DOHH2 (cell line): Measurements from ENCODE around the gene C3.

Source experiments
- H3F3A ChIP-seq: fragments of 200-600 bp; sonication (generic), shearing (Covaris generic); 2 replicates; pipeline ENCODE4 v1.6.0; 2016; ENCODE audit warnings: antibody characterized with exemption, mild to moderate bottlenecking; ENCODE audit not compliant: control insufficient read depth, insufficient read depth
- H3K27ac ChIP-seq: fragments of 200-600 bp; sonication (generic); 2 replicates; pipeline ENCODE4 v1.5.1; 2014; ENCODE audit warnings: low read depth, mild to moderate bottlenecking, low read length, moderate library complexity
- H3K27me3 ChIP-seq: fragments of 200-600 bp; sonication (generic); 2 replicates; pipeline ENCODE4 v1.6.1; 2014; ENCODE audit warnings: mild to moderate bottlenecking, low read length, mixed read lengths; ENCODE audit not compliant: control insufficient read depth
- H3K36me3 ChIP-seq: fragments of 200-600 bp; sonication (generic); 2 replicates; pipeline ENCODE4 v1.6.1; 2014; ENCODE audit warnings: mild to moderate bottlenecking, low read length, moderate library complexity, mixed read lengths; ENCODE audit not compliant: control insufficient read depth
- H3K4me1 ChIP-seq: fragments of 200-600 bp; sonication (generic); 2 replicates; pipeline ENCODE4 v1.6.1; 2014; ENCODE audit warnings: mild to moderate bottlenecking, low read length, mixed read lengths; ENCODE audit not compliant: control insufficient read depth
- H3K4me2 ChIP-seq: fragments of 200-600 bp; sonication (generic); 2 replicates; pipeline ENCODE4 v1.6.0; 2014; ENCODE audit warnings: mild to moderate bottlenecking, low read length, moderate library complexity
- H3K4me3 ChIP-seq: fragments of 200-600 bp; sonication (generic); 2 replicates; pipeline ENCODE4 v1.5.1; 2014; ENCODE audit warnings: mild to moderate bottlenecking, low read length, mixed read lengths
- H3K79me2 ChIP-seq: fragments of 200-600 bp; sonication (generic); 2 replicates; pipeline ENCODE4 v1.6.1; 2014; ENCODE audit warnings: mild to moderate bottlenecking, low read length, mixed read lengths; ENCODE audit not compliant: control insufficient read depth
- H3K9me2 ChIP-seq: fragments of 200-600 bp; sonication (generic); replicated peaks from 2 replicates; pipeline ENCODE4 v1.6.1; 2014; ENCODE audit warnings: mild to moderate bottlenecking, low read length, mixed read lengths; ENCODE audit not compliant: control insufficient read depth
- H3K9me3 ChIP-seq: fragments of 200-600 bp; sonication (generic); 2 replicates; pipeline ENCODE4 v1.6.1; 2014; ENCODE audit warnings: antibody characterized with exemption, low read length, mixed read lengths; ENCODE audit not compliant: control insufficient read depth, insufficient read depth
- H4K20me1 ChIP-seq: fragments of 200-600 bp; sonication (generic); 2 replicates; pipeline ENCODE4 v1.6.0; 2014; ENCODE audit warnings: low read depth, mild to moderate bottlenecking, antibody characterized with exemption, low read length, moderate library complexity; ENCODE audit not compliant: control insufficient read depth, insufficient read depth
- EZH2phosphoT487 ChIP-seq: fragments of 200-600 bp; sonication (generic); IDR thresholded peaks from 2 replicates; pipeline ENCODE4 v1.6.1; 2017; ENCODE audit warnings: borderline replicate concordance, mild to moderate bottlenecking, antibody characterized with exemption, low read length, moderate library complexity, mixed read lengths
- TF ChIP-seq, protein P1 (sequence below): fragments of 200-600 bp; sonication (generic); IDR thresholded peaks from one replicate; pipeline ENCODE4 v1.5.1; 2014; ENCODE audit warnings: antibody characterized with exemption, mild to moderate bottlenecking, low read depth, low read length; ENCODE audit not compliant: poor library complexity, severe bottlenecking

C3 gene

DNA sequence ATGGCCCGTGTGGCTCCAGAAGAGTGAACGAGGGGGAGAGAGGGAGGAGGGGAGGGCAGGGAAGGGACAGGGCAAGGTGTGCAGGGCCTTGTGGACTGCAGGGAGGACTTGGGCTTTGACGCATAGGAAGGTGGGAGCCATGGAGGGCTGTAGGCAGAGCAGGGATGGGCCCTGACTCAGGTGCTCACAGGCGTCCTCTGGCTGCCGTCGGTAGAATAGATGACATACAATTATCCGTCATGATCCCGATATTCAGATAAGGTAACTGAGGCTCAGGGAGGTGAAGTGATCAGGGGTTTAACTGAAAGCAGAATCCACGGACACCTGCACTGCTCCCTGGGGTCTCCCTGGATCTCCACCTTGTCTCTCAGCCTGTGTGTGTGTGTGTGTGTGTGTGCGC is 3.4 kb downstream of the C3 start:
- Histone ChIP-seq H3K36me3 (no peaks in the 10 kb centered on the region), H3K27me3 (no peaks in the 10 kb centered on the region), H3K4me1 (peaks cover 13% of the 10 kb centered on the region), H3K27ac (no peak overlapping the region), H3K9me2 (no peaks in the 10 kb centered on the region), H3K4me2 (no peak overlapping the region), H3K9me3 (no peaks in the 10 kb centered on the region), H3K4me3 (no peak overlapping the region), H4K20me1 (no peaks in the 10 kb centered on the region), H3K79me2 (no peaks in the 10 kb centered on the region), H3F3A (0 out of 2 replicates have a peak, but pooled peaks cover 6% of the 10 kb centered on the region)
- no peak for TF ChIP-seq EZH2phosphoT487
- TF ChIP-seq, protein P1, sequence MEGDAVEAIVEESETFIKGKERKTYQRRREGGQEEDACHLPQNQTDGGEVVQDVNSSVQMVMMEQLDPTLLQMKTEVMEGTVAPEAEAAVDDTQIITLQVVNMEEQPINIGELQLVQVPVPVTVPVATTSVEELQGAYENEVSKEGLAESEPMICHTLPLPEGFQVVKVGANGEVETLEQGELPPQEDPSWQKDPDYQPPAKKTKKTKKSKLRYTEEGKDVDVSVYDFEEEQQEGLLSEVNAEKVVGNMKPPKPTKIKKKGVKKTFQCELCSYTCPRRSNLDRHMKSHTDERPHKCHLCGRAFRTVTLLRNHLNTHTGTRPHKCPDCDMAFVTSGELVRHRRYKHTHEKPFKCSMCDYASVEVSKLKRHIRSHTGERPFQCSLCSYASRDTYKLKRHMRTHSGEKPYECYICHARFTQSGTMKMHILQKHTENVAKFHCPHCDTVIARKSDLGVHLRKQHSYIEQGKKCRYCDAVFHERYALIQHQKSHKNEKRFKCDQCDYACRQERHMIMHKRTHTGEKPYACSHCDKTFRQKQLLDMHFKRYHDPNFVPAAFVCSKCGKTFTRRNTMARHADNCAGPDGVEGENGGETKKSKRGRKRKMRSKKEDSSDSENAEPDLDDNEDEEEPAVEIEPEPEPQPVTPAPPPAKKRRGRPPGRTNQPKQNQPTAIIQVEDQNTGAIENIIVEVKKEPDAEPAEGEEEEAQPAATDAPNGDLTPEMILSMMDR = no peak

DNA sequence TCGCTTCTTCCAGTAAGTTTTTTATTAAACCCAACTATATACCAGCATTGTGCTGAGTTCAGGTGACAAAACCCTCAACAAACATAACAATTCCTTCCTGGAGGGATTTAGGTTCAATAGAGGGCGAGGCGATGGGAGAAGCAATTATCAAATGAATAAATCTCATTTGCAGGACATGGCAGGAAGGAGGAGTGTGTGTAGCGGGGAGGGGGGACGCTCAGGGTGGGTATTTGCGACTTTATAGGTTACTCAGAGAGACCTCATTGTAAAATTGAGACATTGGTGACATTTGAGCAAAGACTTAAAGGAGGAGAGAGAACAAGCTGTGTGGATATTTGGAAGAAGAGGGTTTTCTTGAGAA is 3.9 kb downstream of the C3 start:
- Histone ChIP-seq H3F3A (0 out of 2 replicates have a peak, but pooled peaks cover 6% of the 10 kb centered on the region), H3K4me2 (no peak overlapping the region), H3K27ac (no peak overlapping the region), H4K20me1 (no peaks in the 10 kb centered on the region), H3K79me2 (no peaks in the 10 kb centered on the region), H3K9me3 (no peaks in the 10 kb centered on the region), H3K36me3 (no peaks in the 10 kb centered on the region), H3K4me3 (no peak overlapping the region), H3K4me1 (peaks cover 9% of the 10 kb centered on the region), H3K27me3 (no peaks in the 10 kb centered on the region), H3K9me2 (no peaks in the 10 kb centered on the region)
- TF ChIP-seq EZH2phosphoT487 = no peak
- TF ChIP-seq, protein P1 = no peak

DNA sequence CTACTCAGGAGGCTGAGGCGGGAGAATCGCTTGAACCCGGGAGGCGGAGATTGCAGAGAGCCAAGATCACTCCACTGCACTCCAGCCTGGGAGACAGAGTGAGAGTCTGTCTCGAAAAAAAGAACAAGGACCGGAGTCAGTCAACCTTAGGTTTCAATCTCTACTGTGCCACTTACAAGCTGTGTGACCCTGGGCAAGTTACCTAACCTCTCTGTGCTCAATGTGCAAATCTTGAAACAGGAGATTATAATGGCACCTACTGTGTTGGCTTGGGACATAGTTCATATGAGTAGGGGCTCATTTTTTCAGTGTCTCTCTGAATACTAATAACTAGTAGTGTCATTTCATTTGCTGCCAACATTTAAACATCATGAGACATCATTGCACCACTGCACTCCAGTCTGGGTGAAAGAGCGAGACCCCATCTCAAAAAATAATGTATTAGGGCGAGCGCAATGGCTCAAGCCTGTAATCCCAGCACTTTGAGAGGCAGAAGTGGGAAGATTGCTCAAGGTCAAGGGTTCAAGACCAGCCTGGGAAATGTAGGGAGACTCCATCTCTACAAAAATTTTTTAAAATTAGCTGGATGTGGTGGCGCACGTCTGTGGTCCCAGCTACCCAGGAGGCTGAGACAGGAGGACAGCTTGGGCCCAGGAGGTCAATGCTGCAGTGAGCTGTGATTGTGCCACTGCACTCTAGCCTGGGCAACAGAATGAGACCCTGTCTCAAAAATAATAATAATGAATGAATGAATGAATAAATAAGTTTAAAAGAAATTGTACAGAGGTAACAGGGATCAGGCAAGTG is 5.5 kb downstream of the C3 start:
- Histone ChIP-seq H3K4me3 (no peak overlapping the region), H3K4me1 (no peaks in the 10 kb centered on the region), H3K4me2 (no peak overlapping the region), H3K27ac (no peak overlapping the region), H3K9me3 (no peaks in the 10 kb centered on the region), H3K27me3 (peaks cover 5% of the 10 kb centered on the region), H3K9me2 (no peaks in the 10 kb centered on the region), H3F3A (0 out of 2 replicates have a peak, but pooled peaks cover 6% of the 10 kb centered on the region), H3K79me2 (no peaks in the 10 kb centered on the region), H4K20me1 (no peaks in the 10 kb centered on the region), H3K36me3 (no peaks in the 10 kb centered on the region)
- TF ChIP-seq, protein P1 = no peak
- TF ChIP-seq EZH2phosphoT487 = no peak
